SU-DHL-6 (cell line): Measurements from ENCODE around the gene MST1.
A peak's percentile ranks its signal among the peaks of the same experiment; 100 is the strongest.

ENCODE experiments used
- H2AFZ ChIP-seq: fragments of 200-600 bp; sonication (generic); 2 replicates; pipeline ENCODE4 v1.6.1; 2014; ENCODE audit warnings: low read depth, mild to moderate bottlenecking, moderate library complexity, mixed read lengths, antibody characterized with exemption, low read length; ENCODE audit not compliant: severe bottlenecking
- H3F3A ChIP-seq: fragments of 200-600 bp; shearing (Covaris generic); 2 replicates; pipeline ENCODE4 v1.6.0; 2016; ENCODE audit warnings: antibody characterized with exemption, mild to moderate bottlenecking; ENCODE audit not compliant: insufficient read depth
- H3K27ac ChIP-seq: fragments of 200-600 bp; sonication (generic); 2 replicates; pipeline ENCODE4 v1.5.1; 2016; ENCODE audit warnings: low read depth, mild to moderate bottlenecking, low read length, moderate library complexity, mixed read lengths
- H3K27me3 ChIP-seq: fragments of 200-600 bp; sonication (generic), shearing (Covaris generic); 2 replicates; pipeline ENCODE4 v1.6.0; 2014; ENCODE audit warnings: mild to moderate bottlenecking, low read length
- H3K36me3 ChIP-seq: fragments of 200-600 bp; sonication (generic); 2 replicates; pipeline ENCODE4 v1.6.1; 2014; ENCODE audit warnings: mild to moderate bottlenecking, low read length, mixed read lengths
- H3K4me2 ChIP-seq: fragments of 300-600, 200-600 bp; shearing (Covaris generic), sonication (generic); 2 replicates; pipeline ENCODE4 v1.6.0; 2014; ENCODE audit warnings: low read length, low read depth, mild to moderate bottlenecking; ENCODE audit not compliant: poor library complexity, severe bottlenecking
- H3K4me3 ChIP-seq: fragments of 200-600 bp; sonication (generic); 2 replicates; pipeline ENCODE4 v1.5.1; 2014; ENCODE audit warnings: antibody characterized with exemption, low read length, mild to moderate bottlenecking, mixed read lengths; ENCODE audit not compliant: insufficient read depth, poor library complexity, severe bottlenecking
- H3K79me2 ChIP-seq: fragments of 200-600 bp; sonication (generic); 2 replicates; pipeline ENCODE4 v1.6.1; 2014; ENCODE audit warnings: mild to moderate bottlenecking, low read length, moderate library complexity; ENCODE audit not compliant: insufficient read depth
- H3K9ac ChIP-seq: fragments of 200-600 bp; sonication (generic); 2 replicates; pipeline ENCODE4 v1.7.0; 2014; ENCODE audit warnings: mild to moderate bottlenecking, low read length
- H3K9me2 ChIP-seq: fragments of 200-600 bp; sonication (generic); replicated peaks from 2 replicates; pipeline ENCODE4 v1.6.1; 2014; ENCODE audit warnings: low read length; ENCODE audit not compliant: insufficient read depth
- H3K9me3 ChIP-seq: fragments of 200-600 bp; sonication (generic); 2 replicates; pipeline ENCODE4 v1.6.1; 2014; ENCODE audit warnings: low read length, mixed read lengths; ENCODE audit not compliant: insufficient read depth
- H4K20me1 ChIP-seq: fragments of 200-600 bp; sonication (generic); 2 replicates; pipeline ENCODE4 v1.6.1; 2014; ENCODE audit warnings: low read depth, mild to moderate bottlenecking, antibody characterized with exemption, low read length, moderate library complexity, mixed read lengths
- EZH2phosphoT487 ChIP-seq: fragments of 200-600 bp; sonication (generic), shearing (Covaris generic); conservative IDR thresholded peaks from 2 replicates; pipeline ENCODE4 v1.6.1; 2018; ENCODE audit warnings: mild to moderate bottlenecking, antibody characterized with exemption, low read length, moderate library complexity, mixed read lengths
- TF ChIP-seq, protein P1 (sequence below): fragments of 200-600 bp; sonication (generic); IDR thresholded peaks from one replicate; pipeline ENCODE4 v1.5.1; 2017; ENCODE audit warnings: antibody characterized with exemption, mild to moderate bottlenecking, low read length, moderate library complexity; ENCODE audit not compliant: insufficient read depth, poor library complexity, severe bottlenecking

Gene MST1

DNA sequence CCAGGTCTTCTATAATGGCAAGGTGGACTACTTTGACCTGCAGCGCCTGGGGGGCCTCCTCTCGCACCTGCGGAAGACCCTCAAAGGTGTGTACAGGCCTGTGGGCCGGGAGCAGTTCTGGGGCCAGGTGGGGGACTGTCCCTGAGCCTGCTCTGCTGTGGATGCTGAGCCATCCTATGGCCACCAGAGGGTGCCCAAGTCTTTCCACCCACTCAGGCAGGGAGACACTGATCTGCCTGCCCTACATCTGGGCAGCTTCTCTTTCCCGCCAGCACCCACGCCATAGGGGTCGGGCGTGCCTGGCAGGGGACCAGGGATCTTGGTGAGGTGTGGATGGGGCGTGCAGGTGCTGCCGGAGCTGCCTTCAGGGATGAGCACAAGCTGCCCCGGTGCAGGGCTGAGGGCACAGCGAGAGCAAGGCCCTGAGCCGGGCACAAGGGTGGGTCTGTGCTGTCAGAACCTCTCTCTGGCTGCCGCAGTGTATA is 14.2 kb upstream of the MST1 start:
- no peaks in the 10 kb centered on the region for H3K9me2 ChIP-seq
- H3K4me2 ChIP-seq: no peak overlapping the region
- no peak overlapping the region for H3K4me3 ChIP-seq
- H3K9ac ChIP-seq: no peak overlapping the region
- H3K27me3 ChIP-seq: no peaks in the 10 kb centered on the region
- no peak for TF ChIP-seq EZH2phosphoT487
- TF ChIP-seq, protein P1, sequence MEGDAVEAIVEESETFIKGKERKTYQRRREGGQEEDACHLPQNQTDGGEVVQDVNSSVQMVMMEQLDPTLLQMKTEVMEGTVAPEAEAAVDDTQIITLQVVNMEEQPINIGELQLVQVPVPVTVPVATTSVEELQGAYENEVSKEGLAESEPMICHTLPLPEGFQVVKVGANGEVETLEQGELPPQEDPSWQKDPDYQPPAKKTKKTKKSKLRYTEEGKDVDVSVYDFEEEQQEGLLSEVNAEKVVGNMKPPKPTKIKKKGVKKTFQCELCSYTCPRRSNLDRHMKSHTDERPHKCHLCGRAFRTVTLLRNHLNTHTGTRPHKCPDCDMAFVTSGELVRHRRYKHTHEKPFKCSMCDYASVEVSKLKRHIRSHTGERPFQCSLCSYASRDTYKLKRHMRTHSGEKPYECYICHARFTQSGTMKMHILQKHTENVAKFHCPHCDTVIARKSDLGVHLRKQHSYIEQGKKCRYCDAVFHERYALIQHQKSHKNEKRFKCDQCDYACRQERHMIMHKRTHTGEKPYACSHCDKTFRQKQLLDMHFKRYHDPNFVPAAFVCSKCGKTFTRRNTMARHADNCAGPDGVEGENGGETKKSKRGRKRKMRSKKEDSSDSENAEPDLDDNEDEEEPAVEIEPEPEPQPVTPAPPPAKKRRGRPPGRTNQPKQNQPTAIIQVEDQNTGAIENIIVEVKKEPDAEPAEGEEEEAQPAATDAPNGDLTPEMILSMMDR: peak; percentile 67
- H4K20me1 ChIP-seq: no peaks in the 10 kb centered on the region
- H3K27ac ChIP-seq: no peak overlapping the region
- no peak overlapping the region for H2AFZ ChIP-seq
- no peaks in the 10 kb centered on the region for H3K9me3 ChIP-seq
- H3K36me3 ChIP-seq: no peaks in the 10 kb centered on the region
- no peaks in the 10 kb centered on the region for H3K79me2 ChIP-seq
- no peaks in the 10 kb centered on the region for H3F3A ChIP-seq

DNA sequence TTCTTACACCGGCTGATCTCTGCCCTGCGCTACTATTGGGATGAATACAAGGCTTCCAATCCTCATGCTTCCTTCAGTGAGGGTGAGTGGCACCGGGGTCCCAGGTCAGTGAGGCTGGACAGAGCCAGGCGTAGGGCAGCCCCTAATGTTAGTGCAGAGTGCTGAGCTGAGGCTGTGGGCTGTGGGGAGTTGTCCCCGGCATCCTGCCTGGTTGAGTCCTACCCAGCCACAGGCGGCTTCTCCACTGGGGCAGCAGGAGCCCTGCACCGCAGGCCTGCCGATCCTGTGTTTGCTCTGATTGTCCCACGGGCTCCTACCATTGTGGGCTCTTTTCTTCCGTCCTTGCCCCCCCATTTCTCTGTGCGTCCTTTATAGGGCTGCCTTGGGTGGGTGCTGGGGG is 13.4 kb upstream of the MST1 start:
- no peaks in the 10 kb centered on the region for H3K79me2 ChIP-seq
- no peaks in the 10 kb centered on the region for H3F3A ChIP-seq
- TF ChIP-seq EZH2phosphoT487: no peak
- TF ChIP-seq, protein P1: no peak
- no peaks in the 10 kb centered on the region for H3K9me3 ChIP-seq
- H3K4me3 ChIP-seq: no peak overlapping the region
- no peaks in the 10 kb centered on the region for H3K27me3 ChIP-seq
- no peaks in the 10 kb centered on the region for H4K20me1 ChIP-seq
- H3K4me2 ChIP-seq: no peak overlapping the region
- no peaks in the 10 kb centered on the region for H3K36me3 ChIP-seq
- no peak overlapping the region for H2AFZ ChIP-seq
- no peak overlapping the region for H3K9ac ChIP-seq
- H3K9me2 ChIP-seq: no peaks in the 10 kb centered on the region
- no peak overlapping the region for H3K27ac ChIP-seq

DNA sequence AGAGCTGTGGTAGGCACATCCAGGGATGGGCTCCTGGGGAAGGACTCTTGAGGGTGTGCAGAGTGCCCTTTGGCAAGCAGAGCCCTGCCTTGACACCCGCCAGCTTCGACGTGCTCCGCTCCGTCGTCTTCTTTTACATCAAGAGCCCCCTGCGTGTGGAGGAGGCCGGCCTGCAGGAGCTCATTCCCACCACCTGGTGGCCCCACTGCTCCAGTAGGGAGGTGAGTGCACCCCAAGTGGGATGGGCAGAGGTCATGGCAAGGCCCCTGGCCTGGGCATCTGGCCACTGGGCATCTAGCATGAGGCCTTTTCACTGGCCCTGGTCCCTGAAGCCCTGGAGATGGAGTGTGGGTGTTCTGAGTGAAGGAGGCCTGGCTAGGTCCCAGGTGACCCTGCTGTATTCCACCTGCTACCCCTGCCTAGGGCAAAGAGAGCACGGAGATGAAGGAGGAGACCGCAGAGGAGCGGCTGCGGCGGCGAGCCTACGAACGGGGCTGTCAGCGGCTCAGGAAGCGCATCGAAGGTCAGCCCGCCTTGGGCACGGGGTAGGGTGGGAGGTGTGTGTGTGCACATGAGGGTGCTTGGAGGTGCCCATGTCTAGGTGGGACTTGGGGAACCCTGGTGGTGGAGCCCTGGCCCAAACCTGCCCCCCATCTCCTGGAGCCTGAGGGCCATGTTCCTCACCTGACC is 12.3 kb upstream of the MST1 start:
- Histone ChIP-seq H3F3A (no peaks in the 10 kb centered on the region), H3K4me3 (no peak overlapping the region), H3K9ac (no peak overlapping the region), H3K27ac (no peak overlapping the region), H3K9me3 (no peaks in the 10 kb centered on the region), H3K27me3 (no peaks in the 10 kb centered on the region), H3K9me2 (no peaks in the 10 kb centered on the region), H3K79me2 (no peaks in the 10 kb centered on the region), H3K4me2 (no peak overlapping the region), H2AFZ (no peak overlapping the region), H3K36me3 (no peaks in the 10 kb centered on the region), H4K20me1 (no peaks in the 10 kb centered on the region)
- no peak for TF ChIP-seq EZH2phosphoT487
- TF ChIP-seq, protein P1: peak; percentile 12
